CD4-positive, CD25-positive, alpha-beta regulatory T cell (primary cell): ENCODE measurements around the gene CLDN20. TPM values are rescaled to one million over a fixed set of nuclear protein-coding genes. Genes with fewer than 3 reads are reported as not detected.

Experiments used
- ATAC-seq, 2 donors: fragments of 150-1000 bp; cut with Tn5 transposase; one replicate each; pipeline ENCODE4 v1.10.0; 2021; ENCODE audit warnings: low read depth in 2 of 2, moderate number of reproducible peaks in 2 of 2, moderate library complexity in 1 of 2
- DNase-seq, 3 donors: peaks; one replicate each; pipeline versions ENCODE4 v3.0.0 to v3.0.0-alpha.2; 2012 to 2022; ENCODE audit warnings: mixed read lengths in 1 of 3
- H3K27ac ChIP-seq: one replicate; pipeline ENCODE4 v1.7.0; 2013; ENCODE audit warnings: mild to moderate bottlenecking, low read length; ENCODE audit not compliant: insufficient read depth, poor library complexity, severe bottlenecking
- H3K27me3 ChIP-seq: one replicate; pipeline ENCODE4 v1.7.0; 2013; ENCODE audit warnings: low read length; ENCODE audit not compliant: control insufficient read depth, insufficient read depth
- H3K36me3 ChIP-seq: one replicate; pipeline ENCODE4 v1.7.0; 2013; ENCODE audit warnings: mild to moderate bottlenecking, low read length, moderate library complexity; ENCODE audit not compliant: control insufficient read depth, insufficient read depth
- H3K4me1 ChIP-seq: 2 replicates; pipeline ENCODE4 v1.7.0; 2013; ENCODE audit warnings: mild to moderate bottlenecking, low read length; ENCODE audit not compliant: insufficient read depth, control insufficient read depth, poor library complexity, severe bottlenecking
- H3K4me3 ChIP-seq: one replicate; pipeline ENCODE4 v1.7.0; 2013; ENCODE audit warnings: low read depth, mild to moderate bottlenecking, low read length, moderate library complexity
- H3K9me3 ChIP-seq, 2 experiments: 1 replicate in 1 of 2; 2 replicates in 1 of 2; pipeline ENCODE4 v1.7.0; 2013; ENCODE audit warnings: low read length in 2 of 2, mild to moderate bottlenecking in 1 of 2, moderate library complexity in 1 of 2; ENCODE audit not compliant: control insufficient read depth in 2 of 2
- H3K27ac Mint-ChIP-seq, 3 donors: one replicate each; pipeline ENCODE4 v1.8.0; 2020 to 2022; ENCODE audit warnings: mild to moderate bottlenecking in 3 of 3, mixed read lengths in 3 of 3, moderate library complexity in 2 of 3
- H3K27me3 Mint-ChIP-seq: one replicate; pipeline ENCODE4 v1.8.0; 2022; ENCODE audit warnings: mild to moderate bottlenecking, mixed read lengths
- H3K36me3 Mint-ChIP-seq: one replicate; pipeline ENCODE4 v1.8.0; 2020; ENCODE audit warnings: mixed read lengths
- H3K4me1 Mint-ChIP-seq, 4 donors: one replicate each; pipeline ENCODE4 v1.8.0; 2020 to 2022; ENCODE audit warnings: mixed read lengths in 4 of 4, mild to moderate bottlenecking in 1 of 4
- H3K4me3 Mint-ChIP-seq, 4 donors: one replicate each; pipeline ENCODE4 v1.8.0; 2020 to 2022; ENCODE audit warnings: mild to moderate bottlenecking in 4 of 4, mixed read lengths in 4 of 4, moderate library complexity in 3 of 4
- H3K9me3 Mint-ChIP-seq, 7 donors: one replicate each; pipeline ENCODE4 v1.8.0; 2020 to 2022; ENCODE audit warnings: mixed read lengths in 7 of 7, mild to moderate bottlenecking in 3 of 7, moderate library complexity in 2 of 7
- polyA plus RNA-seq, 4 donors: library from polyadenylated mRNA; unstranded; fragments of 300-500 nt; fragmentation: Illumina TruSeq; gene quantifications; one replicate each; pipeline ENCODE4 v1.2.3, GENCODE V29; 2021
- total RNA-seq: library from RNA; stranded (reverse); gene quantifications from one replicate; pipeline ENCODE4 v1.2.3, GENCODE V29; 2022

Gene CLDN20
- total and polyA plus RNA-seq, 5 donors from 2014 or later = not detected

DNA sequence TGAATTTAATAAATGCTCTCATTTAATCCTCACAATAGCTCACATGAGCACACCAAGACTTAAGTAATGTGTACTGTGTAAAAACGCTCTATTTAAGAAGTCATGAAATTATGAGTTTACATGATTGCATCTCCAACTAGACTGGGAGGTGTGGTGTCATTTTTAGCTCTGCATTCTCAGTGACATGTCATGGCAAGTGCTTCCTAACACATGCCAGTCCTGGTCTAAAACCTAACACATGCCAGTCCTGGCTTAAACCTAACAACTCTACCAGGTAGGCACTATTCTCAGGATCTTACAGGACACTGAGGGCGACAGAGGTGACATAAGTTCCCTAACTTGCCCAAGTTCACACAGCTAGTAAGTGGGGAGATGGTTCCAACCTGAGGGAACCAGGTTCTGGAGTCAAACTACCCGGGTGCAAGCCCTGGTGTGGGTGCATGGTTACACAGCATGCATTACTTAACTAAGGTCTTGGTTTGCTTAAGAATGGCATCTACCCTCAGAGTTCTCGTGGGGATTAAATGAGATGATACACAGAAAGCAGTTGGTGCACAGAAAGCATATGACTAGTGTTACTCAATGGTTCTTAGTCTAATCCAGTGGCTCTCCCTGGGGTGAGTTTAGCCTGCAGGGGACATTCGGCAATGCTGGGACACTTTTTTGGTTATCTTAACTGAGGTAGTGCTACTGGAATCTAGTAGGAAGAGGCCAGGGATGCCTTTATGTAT is 14.7 kb downstream of the CLDN20 start:
- no peak overlapping the region for H3K4me3 Mint-ChIP-seq

DNA sequence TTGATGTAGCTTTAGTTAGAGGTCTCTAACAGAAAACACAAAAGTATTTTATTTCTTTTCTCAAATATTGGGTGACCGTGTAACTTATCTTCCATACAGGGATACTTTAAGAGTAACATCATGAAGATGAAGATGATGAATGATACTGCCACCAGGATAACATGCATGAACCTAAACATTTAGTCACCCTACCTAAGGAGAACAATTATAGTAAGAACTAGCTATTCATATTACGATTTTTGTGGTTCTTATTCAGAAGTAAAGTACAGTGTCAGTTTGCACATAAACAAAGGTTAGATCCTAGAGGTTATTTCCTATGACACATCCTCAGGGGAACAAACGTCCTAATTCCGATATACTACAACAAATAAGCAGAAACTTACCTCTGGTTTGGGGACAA is 21.0 kb downstream of the CLDN20 start:
- Histone ChIP-seq H3K4me1 (no peaks in the 10 kb centered on the region), H3K27ac (no peak overlapping the region), H3K36me3 (peaks cover 52% of the 10 kb centered on the region), H3K9me3 (no peaks in the 10 kb centered on the region), H3K27me3 (no peaks in the 10 kb centered on the region), H3K4me3 (no peak overlapping the region)
- no peak overlapping the region for H3K4me3 Mint-ChIP-seq
- peaks cover 9 to 19% (median 14%) of the 10 kb centered on the region in 4 donors for H3K4me1 Mint-ChIP-seq
- H3K27ac Mint-ChIP-seq = no peak overlapping the region
- DNase-seq = no peak
- no peak for ATAC-seq
- peaks cover 43% of the 10 kb centered on the region for H3K36me3 Mint-ChIP-seq
- no peaks in the 10 kb centered on the region for H3K9me3 Mint-ChIP-seq
- H3K27me3 Mint-ChIP-seq = no peaks in the 10 kb centered on the region

More for the DNA sequence above, 14.7 kb downstream of the CLDN20 start:
- H3K36me3 Mint-ChIP-seq = peaks cover 40% of the 10 kb centered on the region
- H3K9me3 Mint-ChIP-seq = no peaks in the 10 kb centered on the region
- Histone ChIP-seq H3K27ac (no peak overlapping the region), H3K4me3 (no peak overlapping the region), H3K36me3 (peaks cover 41% of the 10 kb centered on the region), H3K9me3 (no peaks in the 10 kb centered on the region), H3K4me1 (no peaks in the 10 kb centered on the region), H3K27me3 (no peaks in the 10 kb centered on the region)
- DNase-seq (no peak), ATAC-seq (no peak)
- H3K4me1 Mint-ChIP-seq = peaks cover 10 to 27% (median 15%) of the 10 kb centered on the region in 4 donors
- H3K27me3 Mint-ChIP-seq = no peaks in the 10 kb centered on the region
- H3K27ac Mint-ChIP-seq = peak overlapping the region; percentile 36 to 80 (median 43)

DNA sequence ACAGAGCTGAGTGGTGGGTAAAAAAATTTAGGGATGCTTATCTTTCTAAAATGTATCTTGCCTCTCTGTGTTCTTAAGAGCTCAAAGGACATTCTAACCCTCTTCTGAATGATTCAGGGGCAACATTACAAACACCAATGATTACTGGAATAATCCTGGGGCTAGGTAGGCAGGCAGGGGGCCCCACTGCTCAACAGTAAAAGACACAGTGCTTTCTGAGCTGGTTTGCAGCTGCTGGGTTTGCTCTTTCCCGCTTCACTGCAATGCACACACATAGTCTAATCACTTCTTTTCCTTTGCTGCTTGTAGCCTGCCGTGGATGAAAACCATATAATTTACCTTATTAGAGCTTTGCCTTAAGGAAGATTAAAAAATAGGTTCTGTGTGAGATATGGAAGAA is 23.9 kb downstream of the CLDN20 start:
- Histone ChIP-seq H3K36me3 (peaks cover 55% of the 10 kb centered on the region), H3K9me3 (no peaks in the 10 kb centered on the region), H3K27me3 (no peaks in the 10 kb centered on the region), H3K27ac (no peak overlapping the region), H3K4me1 (no peaks in the 10 kb centered on the region), H3K4me3 (no peak overlapping the region)
- peak overlapping the region in 1 of 3 donors; percentile 44 for H3K27ac Mint-ChIP-seq
- H3K4me3 Mint-ChIP-seq = no peak overlapping the region
- H3K9me3 Mint-ChIP-seq = no peaks in the 10 kb centered on the region
- H3K27me3 Mint-ChIP-seq = no peaks in the 10 kb centered on the region
- DNase-seq = no peak
- ATAC-seq = no peak
- H3K4me1 Mint-ChIP-seq = peaks cover 8 to 23% (median 13%) of the 10 kb centered on the region in 4 donors
- peaks cover 52% of the 10 kb centered on the region for H3K36me3 Mint-ChIP-seq

DNA sequence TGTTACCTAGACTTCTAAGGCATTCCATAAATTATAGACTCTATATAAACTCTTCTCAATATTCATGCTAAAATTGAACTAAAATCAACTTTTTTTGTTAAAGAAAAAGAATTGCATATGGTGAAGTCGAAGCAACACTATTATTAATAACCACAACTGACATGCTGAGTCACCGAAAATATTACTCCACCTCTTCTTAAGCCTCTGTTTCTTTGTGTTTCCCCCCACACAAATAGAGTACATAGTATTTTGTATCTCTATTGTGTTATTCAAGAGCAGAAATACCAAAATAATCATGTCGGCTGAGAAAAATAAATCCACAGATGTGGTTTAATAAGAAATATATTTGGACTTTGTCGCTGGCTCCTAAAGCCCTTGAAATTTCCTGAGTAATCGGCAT is 26.7 kb downstream of the CLDN20 start:
- peaks cover 54% of the 10 kb centered on the region for H3K36me3 Mint-ChIP-seq
- no peaks in the 10 kb centered on the region for H3K27me3 Mint-ChIP-seq
- no peaks in the 10 kb centered on the region for H3K9me3 Mint-ChIP-seq
- DNase-seq (no peak), ATAC-seq (no peak)
- Histone ChIP-seq H3K9me3 (no peaks in the 10 kb centered on the region), H3K27me3 (no peaks in the 10 kb centered on the region), H3K36me3 (peaks cover 47% of the 10 kb centered on the region), H3K4me3 (no peak overlapping the region), H3K4me1 (no peaks in the 10 kb centered on the region), H3K27ac (no peak overlapping the region)
- peak overlapping the region in 1 of 3 donors; percentile 24 for H3K27ac Mint-ChIP-seq
- no peak overlapping the region for H3K4me3 Mint-ChIP-seq
- H3K4me1 Mint-ChIP-seq = peaks cover 5 to 19% (median 18%) of the 10 kb centered on the region in 4 donors

DNA sequence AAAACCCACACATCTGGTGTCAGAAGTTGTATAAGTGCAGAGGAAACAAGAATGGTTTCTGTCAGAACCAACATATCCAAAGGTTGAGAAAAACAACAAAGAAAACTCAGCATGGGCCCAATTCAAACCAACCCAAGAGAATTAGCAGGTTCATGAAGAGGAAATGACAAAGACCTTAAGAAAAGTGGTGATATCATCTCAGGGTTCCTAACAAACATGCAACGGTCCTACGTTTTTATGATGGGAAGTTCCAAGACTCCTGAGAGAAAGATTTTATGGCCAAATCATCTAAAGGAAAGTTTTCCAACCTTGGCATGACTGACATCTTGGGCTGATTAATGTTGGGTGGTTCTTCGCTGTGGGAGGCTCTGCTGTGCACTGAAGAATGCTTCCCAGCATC is 27.5 kb downstream of the CLDN20 start:
- peaks cover 53% of the 10 kb centered on the region for H3K36me3 ChIP-seq
- H3K27ac ChIP-seq = no peak overlapping the region
- no peaks in the 10 kb centered on the region for H3K9me3 ChIP-seq
- Mint-ChIP-seq H3K4me3 (no peak overlapping the region), H3K9me3 (no peaks in the 10 kb centered on the region), H3K27me3 (no peaks in the 10 kb centered on the region), H3K4me1 (peaks cover 3 to 19% (median 13%) of the 10 kb centered on the region in 4 donors), H3K36me3 (peaks cover 54% of the 10 kb centered on the region), H3K27ac (peak overlapping the region in 1 of 3 donors; percentile 24)
- no peak for ATAC-seq
- no peaks in the 10 kb centered on the region for H3K4me1 ChIP-seq
- no peaks in the 10 kb centered on the region for H3K27me3 ChIP-seq
- no peak for DNase-seq
- no peak overlapping the region for H3K4me3 ChIP-seq

DNA sequence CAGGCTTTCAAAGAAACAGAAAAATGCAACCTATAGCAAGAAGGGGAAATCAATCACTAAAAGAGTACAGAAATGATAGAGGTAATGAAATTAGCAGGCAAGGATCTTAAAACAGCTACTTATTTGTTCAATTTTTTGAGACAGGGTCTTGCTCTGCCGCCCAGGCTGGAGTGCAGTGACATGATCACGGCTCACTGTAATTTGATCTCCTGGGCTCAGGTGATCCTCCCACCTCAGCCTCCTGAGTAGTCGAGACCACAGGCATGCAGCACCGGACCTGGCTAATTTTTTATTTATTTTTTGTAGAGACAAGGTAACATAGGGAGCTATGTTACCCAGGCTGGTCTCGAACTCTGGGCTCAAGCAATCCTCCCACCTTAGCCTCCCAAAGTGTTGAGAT is 28.9 kb downstream of the CLDN20 start:
- Mint-ChIP-seq H3K4me1 (peaks cover 3 to 20% (median 15%) of the 10 kb centered on the region in 4 donors), H3K9me3 (no peaks in the 10 kb centered on the region), H3K36me3 (peaks cover 58% of the 10 kb centered on the region), H3K27ac (peak overlapping the region in 1 of 3 donors; percentile 5), H3K4me3 (no peak overlapping the region), H3K27me3 (no peaks in the 10 kb centered on the region)
- Histone ChIP-seq H3K4me3 (no peak overlapping the region), H3K4me1 (no peaks in the 10 kb centered on the region), H3K27ac (no peak overlapping the region), H3K36me3 (peaks cover 60% of the 10 kb centered on the region), H3K9me3 (no peaks in the 10 kb centered on the region), H3K27me3 (no peaks in the 10 kb centered on the region)
- ATAC-seq (no peak), DNase-seq (no peak)

DNA sequence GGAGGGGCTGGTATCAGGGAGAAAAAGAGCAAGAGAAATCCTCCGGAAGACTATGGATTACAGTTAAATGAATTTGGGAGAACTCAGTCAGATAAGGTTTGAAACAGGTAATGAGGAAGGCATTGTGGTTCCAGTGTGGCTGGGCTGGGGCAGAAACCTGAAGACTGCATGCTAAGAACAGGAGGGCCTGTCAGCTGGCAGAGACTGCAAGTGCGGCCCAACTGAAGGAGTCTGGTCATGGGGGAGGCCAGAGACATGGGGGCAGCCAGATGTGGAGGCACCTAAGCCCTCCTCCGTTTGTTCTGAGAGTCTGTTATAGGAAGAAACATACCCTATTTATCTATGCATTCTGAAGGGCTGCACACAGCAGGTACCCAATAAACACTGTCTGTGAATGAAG is 33.9 kb downstream of the CLDN20 start:
- Histone ChIP-seq H3K27ac (no peak overlapping the region), H3K36me3 (peaks cover 49% of the 10 kb centered on the region), H3K4me1 (no peaks in the 10 kb centered on the region), H3K9me3 (no peaks in the 10 kb centered on the region), H3K4me3 (no peak overlapping the region), H3K27me3 (no peaks in the 10 kb centered on the region)
- H3K4me3 Mint-ChIP-seq = no peak overlapping the region
- DNase-seq (no peak), ATAC-seq (no peak)
- H3K27me3 Mint-ChIP-seq = no peaks in the 10 kb centered on the region
- H3K27ac Mint-ChIP-seq = peak overlapping the region; percentile 3 to 74 (median 10)
- peaks cover 44% of the 10 kb centered on the region for H3K36me3 Mint-ChIP-seq
- H3K4me1 Mint-ChIP-seq = peaks cover 5 to 24% (median 12%) of the 10 kb centered on the region in 4 donors
- no peaks in the 10 kb centered on the region for H3K9me3 Mint-ChIP-seq

DNA sequence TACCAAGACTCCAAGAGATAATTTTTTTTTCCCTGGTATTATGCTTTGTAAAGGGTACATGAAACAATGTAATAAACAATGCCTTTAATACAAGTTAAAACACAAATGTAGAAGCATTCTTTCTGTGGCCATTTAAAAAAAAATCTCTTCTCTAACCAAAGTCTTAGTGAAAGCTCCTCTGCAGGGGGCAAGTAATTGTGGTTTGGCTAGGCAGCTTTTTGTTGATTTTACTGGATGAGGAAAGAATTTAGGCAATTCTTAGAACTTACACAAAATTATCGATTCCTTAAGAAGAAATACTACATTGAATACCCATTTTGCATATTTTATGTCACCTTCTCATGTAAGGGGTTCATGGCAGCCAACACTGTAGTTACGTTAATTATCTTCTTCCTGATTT is 38.1 kb downstream of the CLDN20 start:
- no peaks in the 10 kb centered on the region for H3K9me3 ChIP-seq
- Mint-ChIP-seq H3K36me3 (peaks cover 26% of the 10 kb centered on the region), H3K27ac (peak overlapping the region in 1 of 3 donors; percentile 48), H3K4me1 (peaks cover 15 to 29% (median 19%) of the 10 kb centered on the region in 4 donors), H3K27me3 (no peaks in the 10 kb centered on the region), H3K9me3 (no peaks in the 10 kb centered on the region), H3K4me3 (no peak overlapping the region)
- no peak for ATAC-seq
- peaks cover 40% of the 10 kb centered on the region for H3K36me3 ChIP-seq
- no peaks in the 10 kb centered on the region for H3K27me3 ChIP-seq
- no peak overlapping the region for H3K27ac ChIP-seq
- no peaks in the 10 kb centered on the region for H3K4me1 ChIP-seq
- DNase-seq = no peak
- no peak overlapping the region for H3K4me3 ChIP-seq
